Measurements from ENCODE around the gene STK39. TPM values are rescaled to one million over a fixed set of nuclear protein-coding genes. Genes with fewer than 3 reads are reported as not detected.

The STK39 gene
- total and polyA plus RNA-seq, 4 donors = 8.5 to 18.7 (median 11.2) TPM

GRCh38 chr2:168054657-168055056, 192.7 kb downstream of the STK39 start:
- DNase-seq = no peak
- no peaks in the 10 kb centered on the region for H3K4me1 ChIP-seq (ENCODE audit: control insufficient read depth in 5 of 5, insufficient read depth in 5 of 5, low read length in 5 of 5)
- H3K27ac ChIP-seq (ENCODE audit: low read depth in 1 of 2, low read length in 1 of 2) = no peak overlapping the region
- WGBS, 2 donors = 81 to 87% methylated on average over 5 of the region's 5 CpGs
- H3K27me3 ChIP-seq (ENCODE audit: control insufficient read depth in 3 of 3, insufficient read depth in 3 of 3, low read length in 2 of 3) = no peaks in the 10 kb centered on the region
- peaks cover 0 to 12% (median 5%) of the 10 kb centered on the region in 4 donors for H3K36me3 ChIP-seq (ENCODE audit: control insufficient read depth in 4 of 4, insufficient read depth in 4 of 4, low read length in 4 of 4)
- ATAC-seq (ENCODE audit: insufficient read depth, low FRiP score) = no peak
- TF ChIP-seq CTCF (IDR thresholded peaks at IDR 0.05; ENCODE audit: control extremely low read depth, extremely low read depth) = no peak
- H3K9ac ChIP-seq (ENCODE audit: insufficient read depth in 1 of 2, low read length in 2 of 2) = no peak overlapping the region
- H3K4me3 ChIP-seq = no peak overlapping the region
- H3K9me3 ChIP-seq (ENCODE audit: control insufficient read depth in 4 of 4, insufficient read depth in 3 of 4, low read length in 3 of 4) = no peaks in the 10 kb centered on the region

- ATAC-seq (ENCODE audit: insufficient read depth, low FRiP score) = no peak
- no peaks in the 10 kb centered on the region for H3K4me1 ChIP-seq (ENCODE audit: control insufficient read depth in 5 of 5, insufficient read depth in 5 of 5, low read length in 5 of 5)
- no peak for DNase-seq
- 85 to 91% methylated on average over 3 of the region's 3 CpGs for WGBS, 2 donors
- no peak overlapping the region for H3K9ac ChIP-seq (ENCODE audit: insufficient read depth in 1 of 2, low read length in 2 of 2)
- H3K27ac ChIP-seq (ENCODE audit: low read depth in 1 of 2, low read length in 1 of 2) = no peak overlapping the region
- H3K27me3 ChIP-seq (ENCODE audit: control insufficient read depth in 3 of 3, insufficient read depth in 3 of 3, low read length in 2 of 3) = no peaks in the 10 kb centered on the region
- no peak for TF ChIP-seq CTCF (IDR thresholded peaks at IDR 0.05; ENCODE audit: control extremely low read depth, extremely low read depth)
- H3K9me3 ChIP-seq (ENCODE audit: control insufficient read depth in 4 of 4, insufficient read depth in 3 of 4, low read length in 3 of 4) = no peaks in the 10 kb centered on the region
- H3K4me3 ChIP-seq = no peak overlapping the region
- peaks cover 0 to 4% (median 2%) of the 10 kb centered on the region in 4 donors for H3K36me3 ChIP-seq (ENCODE audit: control insufficient read depth in 4 of 4, insufficient read depth in 4 of 4, low read length in 4 of 4)
Observed at GRCh38 chr2:168053676-168054075, 193.7 kb downstream of the STK39 start.

- Histone ChIP-seq H3K4me1 (ENCODE audit: control insufficient read depth in 5 of 5, insufficient read depth in 5 of 5, low read length in 5 of 5) (no peaks in the 10 kb centered on the region), H3K9ac (ENCODE audit: insufficient read depth in 1 of 2, low read length in 2 of 2) (no peak overlapping the region), H3K9me3 (ENCODE audit: control insufficient read depth in 4 of 4, insufficient read depth in 3 of 4, low read length in 3 of 4) (no peaks in the 10 kb centered on the region), H3K36me3 (ENCODE audit: control insufficient read depth in 4 of 4, insufficient read depth in 4 of 4, low read length in 4 of 4) (peaks cover 0 to 3% (median 1%) of the 10 kb centered on the region in 4 donors), H3K4me3 (no peak overlapping the region), H3K27ac (ENCODE audit: low read depth in 1 of 2, low read length in 1 of 2) (no peak overlapping the region), H3K27me3 (ENCODE audit: control insufficient read depth in 3 of 3, insufficient read depth in 3 of 3, low read length in 2 of 3) (no peaks in the 10 kb centered on the region)
- no peak for TF ChIP-seq CTCF (IDR thresholded peaks at IDR 0.05; ENCODE audit: control extremely low read depth, extremely low read depth)
- DNase-seq (no peak), ATAC-seq (ENCODE audit: insufficient read depth, low FRiP score) (no peak)
- 93% methylated on average over 4 of the region's 4 CpGs for WGBS, 2 donors
Observed at GRCh38 chr2:168052773-168053172, 194.6 kb downstream of the STK39 start.

GRCh38 chr2:168050377-168050776, 197.0 kb downstream of the STK39 start:
- Histone ChIP-seq H3K4me3 (no peak overlapping the region), H3K9ac (ENCODE audit: insufficient read depth in 1 of 2, low read length in 2 of 2) (no peak overlapping the region), H3K36me3 (ENCODE audit: control insufficient read depth in 4 of 4, insufficient read depth in 4 of 4, low read length in 4 of 4) (peaks cover 0 to 3% (median 0%) of the 10 kb centered on the region in 4 donors), H3K4me1 (ENCODE audit: control insufficient read depth in 5 of 5, insufficient read depth in 5 of 5, low read length in 5 of 5) (no peaks in the 10 kb centered on the region), H3K27me3 (ENCODE audit: control insufficient read depth in 3 of 3, insufficient read depth in 3 of 3, low read length in 2 of 3) (no peaks in the 10 kb centered on the region), H3K27ac (ENCODE audit: low read depth in 1 of 2, low read length in 1 of 2) (no peak overlapping the region), H3K9me3 (ENCODE audit: control insufficient read depth in 4 of 4, insufficient read depth in 3 of 4, low read length in 3 of 4) (no peaks in the 10 kb centered on the region)
- no peak for ATAC-seq (ENCODE audit: insufficient read depth, low FRiP score)
- DNase-seq = no peak
- WGBS, 2 donors = 84 to 94% methylated on average over 2 of the region's 2 CpGs
- TF ChIP-seq CTCF (IDR thresholded peaks at IDR 0.05; ENCODE audit: control extremely low read depth, extremely low read depth) = no peak
